Thyroid gland (tissue), 4 donors: ENCODE measurements around the gene OR10A5. TPM values are rescaled to one million over a fixed set of nuclear protein-coding genes. Genes with fewer than 3 reads are reported as not detected.
"Not testable (repeated sequence)": the region's sequence is repeated elsewhere in the genome, so short reads cannot be mapped to it uniquely, and the experiment has no call there.

Experiments
- DNase-seq, 2 donors: peaks; one replicate each; pipeline ENCODE4 v3.0.0-alpha.2; 2019
- H3K27ac ChIP-seq, 3 donors: fragments of 200-600 bp; sonication (generic); 1 replicate in 2 of 3; 2 replicates in 1 of 3; pipeline ENCODE4 v1.5.1; 2016 to 2019; ENCODE audit warnings: mild to moderate bottlenecking in 1 of 3, moderate library complexity in 1 of 3
- H3K27me3 ChIP-seq: fragments of 200-600 bp; sonication (generic); one replicate; pipeline ENCODE4 v1.5.1; 2019
- H3K36me3 ChIP-seq, 2 donors: fragments of 200-600 bp; sonication (generic); one replicate each; pipeline ENCODE4 v1.5.1; 2016 to 2019
- H3K4me1 ChIP-seq, 2 donors: fragments of 200-600 bp; sonication (generic); one replicate each; pipeline ENCODE4 v1.5.1; 2017 to 2019
- H3K4me3 ChIP-seq, 3 donors: fragments of 200-600 bp; sonication (generic); replicated peaks in 1 of 3; 1 replicate in 2 of 3; 2 replicates in 1 of 3; pipeline ENCODE4 v1.5.1; 2016; ENCODE audit warnings: mild to moderate bottlenecking in 1 of 3
- H3K9me3 ChIP-seq: fragments of 200-600 bp; sonication (generic); one replicate; pipeline ENCODE4 v1.5.1; 2017
- CTCF ChIP-seq, 6 experiments: fragments of 200-600 bp in 3 of 6; fragments of 450-650 bp in 3 of 6; sonication (generic) in 3 of 6; IDR thresholded peaks; one replicate each; pipeline ENCODE4 v1.5.1; 2016 to 2019; ENCODE audit warnings: antibody characterized with exemption in 6 of 6, mild to moderate bottlenecking in 2 of 6, inconsistent platforms in 1 of 6, moderate library complexity in 1 of 6
- POLR2A ChIP-seq, 2 donors: fragments of 450-650 bp; IDR thresholded peaks; one replicate each; pipeline ENCODE4 v1.6.1; 2017; ENCODE audit warnings: antibody characterized with exemption in 2 of 2, mild to moderate bottlenecking in 2 of 2, moderate library complexity in 1 of 2
- WGBS, 2 donors: methylation state at CpG; one replicate each; pipeline ENCODE4 v1.1.5; 2017; 5-methylcytosine and 5-hydroxymethylcytosine counted together
- intact Hi-C: fragments of 100-400 bp; cut with DNase I; formaldehyde crosslinking; loops from one replicate; pipeline ENCODE4 v1.15.1; 2023
- total RNA-seq, 4 donors: library from RNA; depleted of rRNA; stranded (reverse); fragments of >200 nt; gene quantifications; one replicate each; pipeline ENCODE4 v1.2.3, GENCODE V29; 2016

OR10A5 gene
- total RNA-seq, 4 donors from 2014 or later: not detected

GRCh38 chr11:6882751-6883150 lies 37.3 kb downstream of the OR10A5 start:
- H3K36me3 ChIP-seq: no peaks in the 10 kb centered on the region
- TF ChIP-seq CTCF (IDR thresholded peaks at IDR 0.05) (no peak), POLR2A (IDR thresholded peaks at IDR 0.05) (no peak)

GRCh38 chr11:6887711-6888110 lies 42.2 kb downstream of the OR10A5 start:
- H3K36me3 ChIP-seq, H3K4me1 ChIP-seq, H3K4me3 ChIP-seq, DNase-seq, H3K27ac ChIP-seq, H3K27me3 ChIP-seq, H3K9me3 ChIP-seq, intact Hi-C loops: not testable (repeated sequence)
- 98% methylated on average over 5 of the region's 5 CpGs for WGBS, 2 donors

More at GRCh38 chr11:6882751-6883150, 37.3 kb downstream of the OR10A5 start:
- no peak for DNase-seq
- H3K4me3 ChIP-seq: no peak overlapping the region
- H3K27ac ChIP-seq: no peak overlapping the region
- intact Hi-C loops: no loop called here
- no peaks in the 10 kb centered on the region for H3K4me1 ChIP-seq
- no peaks in the 10 kb centered on the region for H3K27me3 ChIP-seq
- no peaks in the 10 kb centered on the region for H3K9me3 ChIP-seq

- no peak for DNase-seq
- Histone ChIP-seq H3K4me3 (no peak overlapping the region), H3K36me3 (no peaks in the 10 kb centered on the region), H3K27ac (no peak overlapping the region), H3K4me1 (no peaks in the 10 kb centered on the region), H3K27me3 (no peaks in the 10 kb centered on the region), H3K9me3 (no peaks in the 10 kb centered on the region)
- intact Hi-C loops: no loop called here
- no peak for TF ChIP-seq CTCF (IDR thresholded peaks at IDR 0.05)
- no peak for TF ChIP-seq POLR2A (IDR thresholded peaks at IDR 0.05)
- 92 to 96% methylated on average over 4 of the region's 4 CpGs for WGBS, 2 donors
These were observed 43.3 kb downstream of the OR10A5 start for GRCh38 chr11:6888830-6889229.

- H3K4me3 ChIP-seq: no peak overlapping the region
- H3K9me3 ChIP-seq: no peaks in the 10 kb centered on the region
- intact Hi-C loops: no loop called here
- H3K4me1 ChIP-seq: no peaks in the 10 kb centered on the region
- H3K27me3 ChIP-seq: no peaks in the 10 kb centered on the region
- H3K27ac ChIP-seq: no peak overlapping the region
- no peak for TF ChIP-seq POLR2A (IDR thresholded peaks at IDR 0.05)
- no peak for TF ChIP-seq CTCF (IDR thresholded peaks at IDR 0.05)
- DNase-seq: no peak
- H3K36me3 ChIP-seq: no peaks in the 10 kb centered on the region
- 43 to 52% methylated on average over 1 of the region's 1 CpG for WGBS, 2 donors
These were observed 44.4 kb downstream of the OR10A5 start for GRCh38 chr11:6889835-6890234.

- Histone ChIP-seq H3K27me3 (no peaks in the 10 kb centered on the region), H3K36me3 (no peaks in the 10 kb centered on the region), H3K4me1 (no peaks in the 10 kb centered on the region), H3K9me3 (no peaks in the 10 kb centered on the region), H3K27ac (no peak within 1 kb of the TSS), H3K4me3 (no peak within 1 kb of the TSS)
- intact Hi-C loops: no loop called here
- WGBS, 2 donors: 90 to 93% methylated on average over 2 of the region's 2 CpGs
- TF ChIP-seq CTCF (IDR thresholded peaks at IDR 0.05) (no peak), POLR2A (IDR thresholded peaks at IDR 0.05) (no peak)
- no peak for DNase-seq
These were observed 46.9 kb downstream of the OR10A5 start, which contains the start of gene OR2D2 for GRCh38 chr11:6892400-6892799. Gene OR2D2 (minus strand): TSS chr11:6892500. CDS start chr11:6892500, 0 bp downstream.

- no peak for DNase-seq
- H3K27me3 ChIP-seq: no peaks in the 10 kb centered on the region
- no peaks in the 10 kb centered on the region for H3K36me3 ChIP-seq
- no peaks in the 10 kb centered on the region for H3K9me3 ChIP-seq
- H3K4me1 ChIP-seq: no peaks in the 10 kb centered on the region
- H3K4me3 ChIP-seq: no peak overlapping the region
- TF ChIP-seq POLR2A (IDR thresholded peaks at IDR 0.05): no peak
- TF ChIP-seq CTCF (IDR thresholded peaks at IDR 0.05): no peak
- no peak overlapping the region for H3K27ac ChIP-seq
- intact Hi-C loops: no loop called here
These were observed 48.6 kb downstream of the OR10A5 start for GRCh38 chr11:6894097-6894496.
